ENCODE results near the gene SLC39A2. TPM values are rescaled to one million over a fixed set of nuclear protein-coding genes. Genes with fewer than 3 reads are reported as not detected.

SLC39A2 gene
- total and polyA plus RNA-seq, 3 donors from 2014 or later = 0.24 to 0.31 TPM; not detected in 1

GRCh38 chr14:21023817-21024584 lies 24.9 kb downstream of the SLC39A2 start:
- no peaks in the 10 kb centered on the region for H3K36me3 ChIP-seq (ENCODE audit: low read depth, missing control alignments)
- peaks cover 31% of the 10 kb centered on the region for H3K4me1 ChIP-seq
- H3K9me3 ChIP-seq = no peaks in the 10 kb centered on the region
- peak overlapping the region; percentile 89 to 91 for H3K27ac ChIP-seq
- intact Hi-C loops (cut with DNase I; ENCODE audit: low total_unique reads) = no loop called here
- peak overlapping the region; percentile 76 to 83 for H3K4me3 ChIP-seq
- WGBS, 2 donors = 6 to 10% methylated on average over 14 to 17 of the region's 17 CpGs
- no peaks in the 10 kb centered on the region for H3K27me3 ChIP-seq
- TF ChIP-seq CTCF (IDR thresholded peaks at IDR 0.05) = no peak
- no peak for TF ChIP-seq POLR2A (IDR thresholded peaks at IDR 0.05)
- no peak for DNase-seq

GRCh38 chr14:21024585-21025370 lies 25.7 kb downstream of the SLC39A2 start, which contains the start of gene NDRG2:
Gene NDRG2 (minus strand): TSS chr14:21025061. CDS start chr14:21023315, 1,746 bp downstream.
- 1 to 2% methylated on average over 13 to 61 of the region's 72 CpGs for WGBS, 2 donors
- peak; percentile 82 for DNase-seq
- Histone ChIP-seq H3K9me3 (no peaks in the 10 kb centered on the region), H3K27ac (peak within 1 kb of the TSS; percentile 89 to 91), H3K27me3 (no peaks in the 10 kb centered on the region), H3K4me3 (peak within 1 kb of the TSS; percentile 76 to 83), H3K36me3 (ENCODE audit: low read depth, missing control alignments) (no peaks in the 10 kb centered on the region), H3K4me1 (peaks cover 31% of the 10 kb centered on the region)
- no peak for TF ChIP-seq CTCF (IDR thresholded peaks at IDR 0.05)
- TF ChIP-seq POLR2A (IDR thresholded peaks at IDR 0.05) = no peak
- intact Hi-C loops (cut with DNase I; ENCODE audit: low total_unique reads) = no loop called here

GRCh38 chr14:21025371-21026273 lies 26.5 kb downstream of the SLC39A2 start:
- no peaks in the 10 kb centered on the region for H3K36me3 ChIP-seq (ENCODE audit: low read depth, missing control alignments)
- WGBS, 2 donors = 1 to 2% methylated on average over 25 to 56 of the region's 58 CpGs
- intact Hi-C loops (cut with DNase I; ENCODE audit: low total_unique reads) = no loop called here
- peaks cover 31% of the 10 kb centered on the region for H3K4me1 ChIP-seq
- peak overlapping the region; percentile 89 to 91 for H3K27ac ChIP-seq
- TF ChIP-seq CTCF (IDR thresholded peaks at IDR 0.05) (no peak), POLR2A (IDR thresholded peaks at IDR 0.05) (no peak)
- H3K9me3 ChIP-seq = no peaks in the 10 kb centered on the region
- no peaks in the 10 kb centered on the region for H3K27me3 ChIP-seq
- peak; percentile 84 for DNase-seq
- H3K4me3 ChIP-seq = peak overlapping the region; percentile 76 to 83

GRCh38 chr14:21026274-21026987 lies 27.3 kb downstream of the SLC39A2 start:
- H3K27ac ChIP-seq = peak overlapping the region; percentile 89 to 91
- H3K4me3 ChIP-seq = peak overlapping the region in 1 of 2 donors; percentile 83
- intact Hi-C loops (cut with DNase I; ENCODE audit: low total_unique reads) = no loop called here
- no peaks in the 10 kb centered on the region for H3K9me3 ChIP-seq
- peaks cover 31% of the 10 kb centered on the region for H3K4me1 ChIP-seq
- 38 to 43% methylated on average over 5 to 7 of the region's 7 CpGs for WGBS, 2 donors
- H3K27me3 ChIP-seq = no peaks in the 10 kb centered on the region
- no peak for DNase-seq
- H3K36me3 ChIP-seq (ENCODE audit: low read depth, missing control alignments) = no peaks in the 10 kb centered on the region
- TF ChIP-seq CTCF (IDR thresholded peaks at IDR 0.05) = no peak
- TF ChIP-seq POLR2A (IDR thresholded peaks at IDR 0.05) = no peak

Measured in testis (tissue), 3 donors.